Mesodermal cell (in vitro differentiated cells): ENCODE data around the gene EOLA1.
"Not testable (repeated sequence)": the region's sequence is repeated elsewhere in the genome, so short reads cannot be mapped to it uniquely, and the experiment has no call there.

ENCODE experiments used
- H3K27ac ChIP-seq: 2 replicates; pipeline ENCODE4 v1.7.0; 2013; ENCODE audit warnings: mild to moderate bottlenecking, low read depth, low read length, moderate library complexity; ENCODE audit not compliant: severe bottlenecking
- H3K36me3 ChIP-seq: 2 replicates; pipeline ENCODE4 v1.7.1; 2013; ENCODE audit warnings: mild to moderate bottlenecking, low read length, moderate library complexity; ENCODE audit not compliant: control insufficient read depth, insufficient read depth
- H3K4me1 ChIP-seq: one replicate; pipeline ENCODE4 v1.7.1; 2013; ENCODE audit warnings: mild to moderate bottlenecking, low read length; ENCODE audit not compliant: insufficient read depth, control insufficient read depth, poor library complexity, severe bottlenecking
- H3K4me3 ChIP-seq: 2 replicates; pipeline ENCODE4 v1.7.0; 2013; ENCODE audit warnings: low read length, control low read depth, mild to moderate bottlenecking; ENCODE audit not compliant: insufficient read depth, poor library complexity, severe bottlenecking; ENCODE audit errors: extremely low read depth
- H3K9me3 ChIP-seq: 2 replicates; pipeline ENCODE4 v1.7.1; 2013; ENCODE audit warnings: mild to moderate bottlenecking, low read length, moderate library complexity; ENCODE audit not compliant: control insufficient read depth
- WGBS, 2 experiments: methylation state at CpG; one replicate each; pipeline ENCODE4 v1.1.5; 2013; ENCODE audit warnings: missing lambda C conversion rate in 2 of 2; ENCODE audit not compliant: insufficient coverage in 2 of 2; 5-methylcytosine and 5-hydroxymethylcytosine counted together

EOLA1 gene

GRCh38 chrX:149546962-149547361 lies 6.2 kb downstream of the EOLA1 start:
- not testable (repeated sequence) for H3K36me3 ChIP-seq, H3K9me3 ChIP-seq, H3K27ac ChIP-seq, H3K4me1 ChIP-seq, H3K4me3 ChIP-seq
- no CpG with 5 or more reads among the region's 1 CpG for WGBS, 2 experiments

GRCh38 chrX:149547782-149548181 lies 7.0 kb downstream of the EOLA1 start:
- H3K4me1 ChIP-seq, H3K9me3 ChIP-seq, H3K4me3 ChIP-seq, H3K36me3 ChIP-seq, H3K27ac ChIP-seq: not testable (repeated sequence)
- WGBS, 2 experiments = no CpG with 5 or more reads among the region's 3 CpGs

- H3K4me1 ChIP-seq, H3K9me3 ChIP-seq, H3K27ac ChIP-seq, H3K36me3 ChIP-seq, H3K4me3 ChIP-seq: not testable (repeated sequence)
- no CpG with 5 or more reads among the region's 6 CpGs for WGBS, 2 experiments
These were observed 8.9 kb downstream of the EOLA1 start, which contains the start of gene HSFX3 for GRCh38 chrX:149549701-149550100. HSFX3 (minus strand) TSS chrX:149549924; CDS start chrX:149549852, 72 bp downstream.

GRCh38 chrX:149550454-149550853 lies 9.6 kb downstream of the EOLA1 start:
- H3K4me1 ChIP-seq, H3K9me3 ChIP-seq: not testable (repeated sequence)
- no CpG with 5 or more reads among the region's 1 CpG for WGBS, 2 experiments

GRCh38 chrX:149551245-149551938 lies 10.6 kb downstream of the EOLA1 start:
- not testable (repeated sequence) for H3K4me3 ChIP-seq, H3K27ac ChIP-seq, H3K9me3 ChIP-seq, H3K36me3 ChIP-seq, H3K4me1 ChIP-seq
- no CpG with 5 or more reads among the region's 4 CpGs for WGBS, 2 experiments

More at GRCh38 chrX:149550454-149550853, 9.6 kb downstream of the EOLA1 start:
- H3K27ac ChIP-seq, H3K4me3 ChIP-seq, H3K36me3 ChIP-seq: not testable (repeated sequence)

- H3K4me3 ChIP-seq, H3K4me1 ChIP-seq, H3K27ac ChIP-seq, H3K36me3 ChIP-seq, H3K9me3 ChIP-seq: not testable (repeated sequence)
- WGBS, 2 experiments = no CpG with 5 or more reads among the region's 6 CpGs
These were observed 11.1 kb downstream of the EOLA1 start for GRCh38 chrX:149551939-149552248.

GRCh38 chrX:149555251-149555650 lies 14.4 kb downstream of the EOLA1 start:
- not testable (repeated sequence) for H3K9me3 ChIP-seq, H3K27ac ChIP-seq, H3K36me3 ChIP-seq, H3K4me3 ChIP-seq, H3K4me1 ChIP-seq
- WGBS, 2 experiments = no CpG with 5 or more reads among the region's 4 CpGs

- Histone ChIP-seq H3K4me3 (no peak overlapping the region), H3K4me1 (no peaks in the 10 kb centered on the region), H3K27ac (no peak overlapping the region), H3K9me3 (no peaks in the 10 kb centered on the region), H3K36me3 (no peaks in the 10 kb centered on the region)
- no CpG with 5 or more reads among the region's 4 CpGs for WGBS, 2 experiments
These were observed 22.5 kb downstream of the EOLA1 start for GRCh38 chrX:149563359-149563758.

- Histone ChIP-seq H3K27ac (no peak overlapping the region), H3K9me3 (no peaks in the 10 kb centered on the region), H3K36me3 (no peaks in the 10 kb centered on the region), H3K4me3 (no peak overlapping the region), H3K4me1 (peaks cover 7% of the 10 kb centered on the region)
- 100% methylated on average over 2 of the region's 7 CpGs; no CpG with 5 or more reads in 1 of the 2 experiments for WGBS, 2 experiments
These were observed 27.0 kb downstream of the EOLA1 start for GRCh38 chrX:149567621-149568417.

- Histone ChIP-seq H3K4me1 (peaks cover 9% of the 10 kb centered on the region), H3K9me3 (no peaks in the 10 kb centered on the region), H3K36me3 (no peaks in the 10 kb centered on the region), H3K27ac (no peak overlapping the region), H3K4me3 (no peak overlapping the region)
- WGBS, 2 experiments = 100% methylated on average over 1 to 2 of the region's 5 CpGs
These were observed 28.0 kb downstream of the EOLA1 start for GRCh38 chrX:149568701-149569296.

GRCh38 chrX:149569770-149570169 lies 29.0 kb downstream of the EOLA1 start:
- H3K27ac ChIP-seq = no peak overlapping the region
- 94% methylated on average over 2 of the region's 2 CpGs; no CpG with 5 or more reads in 1 of the 2 experiments for WGBS, 2 experiments
- no peak overlapping the region for H3K4me3 ChIP-seq
- H3K9me3 ChIP-seq = no peaks in the 10 kb centered on the region
- H3K36me3 ChIP-seq = no peaks in the 10 kb centered on the region
- H3K4me1 ChIP-seq = peaks cover 9% of the 10 kb centered on the region
